SK-N-MC (cell line): ENCODE measurements around the gene SYTL1.

ENCODE experiments used
- EZH2 ChIP-seq: fragments of 200-600 bp; sonication (generic); IDR thresholded peaks from one replicate; pipeline ENCODE4 v1.6.1; 2017; ENCODE audit warnings: antibody characterized with exemption
- POLR2AphosphoS5 ChIP-seq: IDR thresholded peaks from 2 replicates; pipeline ENCODE4 v1.6.1; 2012; ENCODE audit warnings: mild to moderate bottlenecking, low read depth, low read length, borderline replicate concordance

DNA sequence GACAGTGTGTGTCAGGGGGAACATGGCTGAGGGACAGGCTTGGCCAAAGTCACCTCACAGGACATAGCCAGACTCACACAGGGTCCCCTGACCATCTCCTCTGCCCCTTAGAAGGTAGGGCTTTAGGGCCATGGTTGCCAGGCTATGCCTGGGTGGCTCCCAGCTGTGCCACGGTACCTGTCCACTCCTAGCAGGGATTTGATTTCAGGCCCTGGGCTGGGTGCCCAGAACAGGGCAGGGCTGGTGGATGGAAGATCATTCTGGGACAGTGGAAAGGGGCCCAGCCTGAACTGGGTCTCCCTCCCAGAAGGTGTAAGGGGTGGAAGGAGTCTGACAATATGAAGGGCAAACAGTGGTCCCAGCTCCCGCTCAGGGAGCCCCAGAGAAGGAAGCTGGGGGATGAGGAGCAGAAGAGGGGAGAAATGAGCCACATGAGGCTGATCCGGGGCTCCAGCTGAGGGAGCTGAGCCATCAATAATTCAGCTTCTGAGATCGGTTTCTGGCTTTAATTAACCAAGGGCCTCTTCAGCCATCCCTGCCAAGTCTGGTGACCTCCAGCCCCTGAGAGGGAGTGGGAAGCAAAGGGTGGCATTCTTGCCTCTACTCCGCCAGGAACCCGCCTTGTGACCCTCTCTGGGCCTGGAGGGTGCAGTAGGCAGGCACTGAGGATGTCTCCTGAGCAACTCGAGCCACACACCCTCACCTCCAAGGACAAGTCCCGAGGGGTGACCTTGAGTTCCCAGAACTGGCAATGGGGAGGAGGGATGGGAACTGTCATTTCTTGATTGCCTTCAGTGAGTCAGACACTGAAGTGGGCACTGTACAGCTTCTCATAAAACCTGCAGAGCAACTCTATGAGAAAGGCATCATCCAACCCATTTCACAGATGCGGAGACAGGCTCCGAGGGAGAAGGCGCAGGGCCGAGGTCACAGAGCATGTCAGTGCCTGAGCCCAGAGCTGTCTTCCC lies 39.2 kb downstream of the SYTL1 start:
- TF ChIP-seq POLR2AphosphoS5, result no peak
- no peak for TF ChIP-seq EZH2
